PC-9 (cell line): ENCODE data around the gene SP2.

ENCODE experiments used
- EZH2 ChIP-seq: fragments of 200-600 bp; sonication (generic); IDR thresholded peaks from 2 replicates; pipeline ENCODE4 v1.8.0; 2017; ENCODE audit warnings: antibody characterized with exemption, low read depth
- TF ChIP-seq, protein P1 (sequence below): fragments of 200-600 bp; sonication (generic); conservative IDR thresholded peaks from 2 replicates; pipeline ENCODE4 v1.6.1; 2017; ENCODE audit warnings: mixed run types, antibody characterized with exemption, mild to moderate bottlenecking, moderate library complexity

DNA sequence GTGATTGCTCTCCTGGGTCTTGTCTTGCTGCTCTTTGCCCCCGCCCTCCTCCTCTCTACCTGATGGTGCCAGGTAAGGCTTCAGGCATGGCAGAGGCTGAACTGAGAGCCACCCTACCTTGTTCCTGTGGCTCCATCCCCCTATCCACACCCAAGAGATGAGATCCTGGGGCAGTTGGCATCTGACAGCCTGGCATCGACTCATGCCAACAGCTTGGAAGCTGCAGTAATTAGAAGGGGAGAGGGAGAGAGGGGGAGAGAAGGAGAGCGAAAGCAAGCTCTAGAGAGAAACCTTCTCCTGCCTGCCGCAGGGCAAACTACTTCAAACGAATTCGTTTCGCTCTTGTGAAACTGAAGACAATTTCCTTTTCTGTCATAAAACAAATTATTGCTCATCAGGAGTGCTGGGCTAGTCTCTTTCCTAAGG is 31.2 kb upstream of the SP2 start:
- TF ChIP-seq EZH2: no peak
- TF ChIP-seq, protein P1, sequence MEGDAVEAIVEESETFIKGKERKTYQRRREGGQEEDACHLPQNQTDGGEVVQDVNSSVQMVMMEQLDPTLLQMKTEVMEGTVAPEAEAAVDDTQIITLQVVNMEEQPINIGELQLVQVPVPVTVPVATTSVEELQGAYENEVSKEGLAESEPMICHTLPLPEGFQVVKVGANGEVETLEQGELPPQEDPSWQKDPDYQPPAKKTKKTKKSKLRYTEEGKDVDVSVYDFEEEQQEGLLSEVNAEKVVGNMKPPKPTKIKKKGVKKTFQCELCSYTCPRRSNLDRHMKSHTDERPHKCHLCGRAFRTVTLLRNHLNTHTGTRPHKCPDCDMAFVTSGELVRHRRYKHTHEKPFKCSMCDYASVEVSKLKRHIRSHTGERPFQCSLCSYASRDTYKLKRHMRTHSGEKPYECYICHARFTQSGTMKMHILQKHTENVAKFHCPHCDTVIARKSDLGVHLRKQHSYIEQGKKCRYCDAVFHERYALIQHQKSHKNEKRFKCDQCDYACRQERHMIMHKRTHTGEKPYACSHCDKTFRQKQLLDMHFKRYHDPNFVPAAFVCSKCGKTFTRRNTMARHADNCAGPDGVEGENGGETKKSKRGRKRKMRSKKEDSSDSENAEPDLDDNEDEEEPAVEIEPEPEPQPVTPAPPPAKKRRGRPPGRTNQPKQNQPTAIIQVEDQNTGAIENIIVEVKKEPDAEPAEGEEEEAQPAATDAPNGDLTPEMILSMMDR: no peak
